Nephron (organoid): ENCODE data around the gene GLDC.

Source experiments
- H3K27ac Mint-ChIP-seq, 3 experiments: 2 replicates each; pipeline ENCODE4 v1.8.0; 2020; ENCODE audit warnings: mixed read lengths in 3 of 3, mild to moderate bottlenecking in 2 of 3, moderate library complexity in 1 of 3
- H3K27me3 Mint-ChIP-seq: 2 replicates; pipeline ENCODE4 v1.8.0; 2021; ENCODE audit warnings: low read depth, mild to moderate bottlenecking, moderate library complexity, mixed read lengths
- H3K36me3 Mint-ChIP-seq: 2 replicates; pipeline ENCODE4 v1.8.0; 2020; ENCODE audit warnings: low read depth, mixed read lengths
- H3K4me1 Mint-ChIP-seq: 2 replicates; pipeline ENCODE4 v1.8.0; 2020; ENCODE audit warnings: mixed read lengths
- H3K4me3 Mint-ChIP-seq, 3 experiments: 2 replicates each; pipeline ENCODE4 v1.8.0; 2020; ENCODE audit warnings: mild to moderate bottlenecking in 3 of 3, mixed read lengths in 3 of 3, moderate library complexity in 2 of 3
- H3K9me3 Mint-ChIP-seq: 2 replicates; pipeline ENCODE4 v1.8.0; 2020; ENCODE audit warnings: mixed read lengths
- CTCF ChIP-seq, 3 experiments: fragments of 200-600 bp; sonication (generic); IDR thresholded peaks; one replicate each; pipeline ENCODE4 v1.5.0; 2021; ENCODE audit warnings: antibody characterized with exemption in 3 of 3; ENCODE audit not compliant: unreplicated experiment in 3 of 3

The GLDC gene

DNA sequence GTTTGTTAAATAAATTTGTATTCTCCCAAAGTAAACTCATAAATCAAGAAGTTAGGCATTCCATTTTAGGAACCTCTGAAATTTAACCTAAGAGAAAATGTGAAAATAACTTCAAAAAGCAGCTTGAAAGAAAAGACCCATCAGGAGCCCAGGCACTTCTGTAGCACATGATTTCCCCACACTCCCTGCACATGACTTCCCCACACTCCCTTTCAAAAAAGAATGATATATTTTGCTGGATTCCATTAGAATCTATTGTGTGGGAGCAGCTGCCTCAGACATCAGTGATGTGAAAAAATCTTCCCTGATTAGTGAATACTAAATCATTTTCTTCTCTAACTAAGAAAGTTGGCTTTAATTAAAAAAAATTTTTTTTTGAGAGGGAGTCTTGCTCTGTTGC, 83.3 kb downstream of the GLDC start:
- H3K4me3 Mint-ChIP-seq, result no peak overlapping the region
- peaks cover 14% of the 10 kb centered on the region for H3K4me1 Mint-ChIP-seq
- H3K36me3 Mint-ChIP-seq, result no peaks in the 10 kb centered on the region
- peak overlapping the region in 1 of 3 experiments; percentile 20 for H3K27ac Mint-ChIP-seq
- H3K27me3 Mint-ChIP-seq, result no peaks in the 10 kb centered on the region
- no peak for TF ChIP-seq CTCF (IDR thresholded peaks at IDR 0.05; ENCODE audit: unreplicated experiment in 3 of 3)
- no peaks in the 10 kb centered on the region for H3K9me3 Mint-ChIP-seq

DNA sequence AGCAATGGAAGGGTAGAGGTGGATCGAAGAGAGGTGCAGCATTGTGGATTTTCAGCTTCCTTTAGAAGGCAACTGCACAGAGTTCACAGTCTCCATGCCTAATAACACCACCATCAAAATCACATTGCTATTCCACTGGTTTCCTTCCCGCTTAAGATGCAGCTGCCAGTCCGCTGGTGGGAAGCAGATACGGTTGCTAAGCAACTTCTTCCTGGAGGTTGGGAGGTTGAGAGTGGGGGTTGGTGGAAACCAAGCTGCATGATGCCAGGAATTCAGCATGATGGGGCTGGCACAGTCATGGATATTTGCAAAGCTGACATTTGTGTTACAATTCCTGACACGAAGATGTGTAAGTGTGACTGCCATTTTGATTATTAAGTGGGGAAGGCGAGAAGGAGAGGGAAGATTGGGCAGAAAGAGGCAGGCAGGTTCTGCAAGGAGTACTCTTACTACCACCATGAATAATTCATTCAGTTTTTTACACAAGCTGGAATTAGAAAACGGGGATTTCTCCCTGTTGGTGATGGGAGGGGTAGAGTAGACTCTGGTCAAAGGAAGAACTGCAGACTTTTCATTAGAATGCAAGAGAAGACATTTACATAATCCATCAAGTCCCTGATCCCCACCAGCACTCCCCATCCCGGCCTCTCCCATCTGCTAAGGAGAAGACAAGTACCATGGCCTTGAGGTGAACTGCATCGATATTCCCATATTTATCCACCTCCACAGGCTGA, 87.5 kb downstream of the GLDC start:
- H3K36me3 Mint-ChIP-seq, result no peaks in the 10 kb centered on the region
- H3K27ac Mint-ChIP-seq, result no peak overlapping the region
- H3K27me3 Mint-ChIP-seq, result peaks cover 4% of the 10 kb centered on the region
- no peak for TF ChIP-seq CTCF (IDR thresholded peaks at IDR 0.05; ENCODE audit: unreplicated experiment in 3 of 3)
- H3K9me3 Mint-ChIP-seq, result no peaks in the 10 kb centered on the region
- H3K4me1 Mint-ChIP-seq, result peaks cover 6% of the 10 kb centered on the region
- H3K4me3 Mint-ChIP-seq, result no peak overlapping the region

DNA sequence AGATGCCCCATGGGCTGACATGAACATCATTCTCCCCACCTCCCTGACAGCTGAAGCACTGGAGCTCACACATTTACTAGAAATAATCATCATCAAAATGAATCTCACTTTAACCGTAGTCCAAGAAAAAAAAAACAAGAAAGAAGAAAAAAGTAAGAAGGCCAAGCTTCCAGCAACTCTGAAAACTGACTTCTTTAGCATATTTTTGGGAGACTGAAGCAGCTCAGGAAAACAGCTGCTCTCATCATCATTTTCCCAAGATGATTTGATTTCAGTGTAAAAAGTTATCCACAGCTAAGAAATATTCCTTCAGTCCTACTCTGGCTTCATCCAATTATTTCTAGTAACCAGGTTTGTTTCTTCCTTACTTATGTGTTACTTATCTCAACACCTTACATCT, 91.7 kb downstream of the GLDC start:
- H3K4me3 Mint-ChIP-seq, result no peak overlapping the region
- TF ChIP-seq CTCF (IDR thresholded peaks at IDR 0.05; ENCODE audit: unreplicated experiment in 3 of 3), result no peak
- H3K27me3 Mint-ChIP-seq, result peaks cover 4% of the 10 kb centered on the region
- H3K36me3 Mint-ChIP-seq, result no peaks in the 10 kb centered on the region
- H3K4me1 Mint-ChIP-seq, result peaks cover 41% of the 10 kb centered on the region
- H3K9me3 Mint-ChIP-seq, result no peaks in the 10 kb centered on the region
- no peak overlapping the region for H3K27ac Mint-ChIP-seq

DNA sequence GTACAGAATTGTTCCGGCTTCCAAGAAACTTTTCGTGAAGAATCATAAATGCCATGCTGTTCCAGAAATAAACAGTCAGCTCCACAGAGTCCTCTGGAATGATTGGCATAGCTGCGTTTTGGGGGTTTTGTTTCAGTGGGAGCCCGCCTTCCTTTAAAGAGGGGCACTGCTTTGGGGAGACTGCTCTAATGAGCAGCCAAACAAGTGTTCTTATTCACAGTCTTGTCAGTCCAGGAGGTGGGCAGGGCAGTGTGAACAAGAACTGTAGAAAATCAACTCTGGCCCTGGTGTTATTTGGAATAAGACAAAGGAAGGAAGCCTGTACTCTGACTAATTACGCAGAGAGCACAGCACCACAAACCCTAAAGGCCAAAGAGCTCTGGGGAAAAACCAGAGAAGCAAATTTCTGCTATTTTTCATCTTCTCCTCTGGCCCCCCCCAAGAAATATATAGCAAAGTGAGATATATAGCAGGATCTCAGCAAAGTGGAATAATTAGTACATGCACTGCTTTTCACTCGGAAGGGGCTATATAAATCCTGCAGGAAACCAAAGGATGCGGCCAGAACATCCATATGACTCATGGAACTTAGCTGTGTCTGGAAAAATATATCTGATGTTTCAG, 92.9 kb downstream of the GLDC start:
- Mint-ChIP-seq H3K27ac (peak overlapping the region; percentile 42 to 77 (median 53)), H3K36me3 (no peaks in the 10 kb centered on the region), H3K9me3 (no peaks in the 10 kb centered on the region), H3K4me3 (peak overlapping the region in 1 of 3 experiments; percentile 10), H3K27me3 (peaks cover 4% of the 10 kb centered on the region), H3K4me1 (peaks cover 46% of the 10 kb centered on the region)
- no peak for TF ChIP-seq CTCF (IDR thresholded peaks at IDR 0.05; ENCODE audit: unreplicated experiment in 3 of 3)

DNA sequence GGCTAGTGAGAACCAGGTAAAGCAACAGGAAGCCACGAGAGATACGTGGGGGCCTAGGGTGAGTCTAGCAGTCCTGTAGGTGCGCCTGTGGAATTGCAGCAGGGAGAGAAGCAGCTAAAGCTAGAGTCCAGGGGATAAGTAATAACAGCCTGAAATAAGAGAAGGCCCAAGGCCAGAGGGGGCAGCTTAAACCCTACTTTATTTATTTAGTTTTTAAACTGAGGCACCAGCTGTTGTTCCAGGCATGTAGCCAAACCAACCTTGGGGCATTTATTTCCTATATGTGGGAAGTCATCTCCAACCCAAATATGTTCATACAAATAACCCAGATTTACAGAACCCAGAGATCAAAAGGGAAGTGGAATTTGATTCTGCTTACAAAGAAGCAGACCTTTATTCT, 93.5 kb downstream of the GLDC start:
- no peaks in the 10 kb centered on the region for H3K9me3 Mint-ChIP-seq
- peaks cover 4% of the 10 kb centered on the region for H3K27me3 Mint-ChIP-seq
- H3K27ac Mint-ChIP-seq, result peak overlapping the region; percentile 42 to 77 (median 53)
- H3K4me3 Mint-ChIP-seq, result no peak overlapping the region
- TF ChIP-seq CTCF (IDR thresholded peaks at IDR 0.05; ENCODE audit: unreplicated experiment in 3 of 3), result no peak
- no peaks in the 10 kb centered on the region for H3K36me3 Mint-ChIP-seq
- peaks cover 46% of the 10 kb centered on the region for H3K4me1 Mint-ChIP-seq

DNA sequence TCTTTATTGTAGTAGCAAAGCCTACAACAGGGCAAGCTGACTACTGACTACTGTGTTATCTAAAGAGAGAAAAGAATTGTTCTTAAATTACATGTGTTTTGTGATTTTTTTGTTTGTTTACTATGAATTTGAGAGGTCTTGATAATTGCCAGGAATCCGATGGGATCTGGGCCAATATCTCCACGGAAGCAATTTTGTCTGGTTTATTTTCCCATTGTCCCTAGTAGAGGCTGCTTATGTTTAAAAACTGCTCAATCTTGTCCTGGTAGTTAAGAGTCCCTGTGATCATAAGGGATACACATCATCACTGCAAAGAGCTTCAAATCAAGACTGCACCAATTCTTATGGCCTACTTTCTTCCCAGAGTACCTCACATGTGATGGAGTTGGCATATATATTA, 94.4 kb downstream of the GLDC start:
- Mint-ChIP-seq H3K4me3 (no peak overlapping the region), H3K9me3 (no peaks in the 10 kb centered on the region), H3K27ac (peak overlapping the region in 1 of 3 experiments; percentile 42), H3K36me3 (no peaks in the 10 kb centered on the region), H3K27me3 (peaks cover 4% of the 10 kb centered on the region), H3K4me1 (peaks cover 46% of the 10 kb centered on the region)
- no peak for TF ChIP-seq CTCF (IDR thresholded peaks at IDR 0.05; ENCODE audit: unreplicated experiment in 3 of 3)
